ENCODE data around the gene CLDND2. TPM values are rescaled to one million over a fixed set of nuclear protein-coding genes. Genes with fewer than 3 reads are reported as not detected.
A peak's percentile ranks its signal among the peaks of the same experiment; 100 is the strongest.

CLDND2 gene
- total and polyA plus RNA-seq, 4 experiments from 2014 or later = 1.5 to 2.0 TPM; not detected in 2

GRCh38 chr19:51394050-51394836 is 25.4 kb upstream of the CLDND2 start:
- intact Hi-C loops (cut with micrococcal nuclease) = loop anchor here (1.0 to 2.0 kb wide), 3 partner anchors 27 to 55 kb away; no protein-coding TSS in a partner anchor
- H3K27ac ChIP-seq (ENCODE audit: low read depth, low read length) = peak overlapping the region; percentile 24
- Mint-ChIP-seq H3K36me3 (no peaks in the 10 kb centered on the region), H3K27ac (peak overlapping the region; percentile 88 to 95 (median 94)), H3K4me3 (peak overlapping the region; percentile 85 to 94 (median 90)), H3K4me1 (peaks cover 11 to 30% (median 20%) of the 10 kb centered on the region in 4 donors), H3K9me3 (peaks cover 0 to 1% (median 0%) of the 10 kb centered on the region in 8 donors), H3K27me3 (no peaks in the 10 kb centered on the region)
- H3K36me3 ChIP-seq (ENCODE audit: insufficient read depth, low read length) = no peaks in the 10 kb centered on the region
- CTCF ChIA-PET (ENCODE audit: partially characterized antibody) = interaction anchor here (0.9 to 2.8 kb wide), 8 partner anchors 20 to 56 kb away, joined by 3 to 7 read pairs (median 3); partner anchors contain the start of gene NKG7
- no peaks in the 10 kb centered on the region for H3K9me3 ChIP-seq (ENCODE audit: control insufficient read depth in 1 of 2, low read length in 2 of 2)
- H3K27me3 ChIP-seq (ENCODE audit: insufficient read depth, low read length) = no peaks in the 10 kb centered on the region
- DNase-seq = peak; percentile 88 to 92 (median 89)
- POLR2A ChIA-PET (ENCODE audit: partially characterized antibody) = interaction anchor here (0.6 to 1.8 kb wide), 5 partner anchors 26 to 262 kb away, joined by 3 to 15 read pairs (median 5); partner anchors contain the start of gene CLDND2
- peaks cover 13% of the 10 kb centered on the region for H3K4me1 ChIP-seq (ENCODE audit: insufficient read depth, low read length)
- peak overlapping the region; percentile 55 to 76 for H3K4me3 ChIP-seq (ENCODE audit: low read length in 2 of 2)

DNA sequence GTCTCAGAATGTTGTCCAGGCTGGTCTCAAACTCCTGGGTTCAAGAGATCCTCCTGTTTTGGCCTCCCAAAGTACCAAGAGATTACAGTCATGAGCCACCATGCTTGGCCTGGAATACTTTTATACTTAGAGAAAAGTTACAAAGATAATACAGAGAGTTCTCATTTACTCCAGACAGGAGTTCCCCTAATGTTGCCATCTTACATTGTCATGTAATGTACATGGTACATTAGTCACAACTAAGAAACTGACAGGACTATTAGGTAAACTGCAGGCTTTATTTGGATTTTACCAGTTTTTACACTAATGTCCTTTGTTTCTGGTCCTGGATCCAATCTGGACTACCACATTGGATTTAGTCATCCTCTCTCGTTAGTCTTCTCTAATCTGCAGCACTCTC is 23.9 kb upstream of the CLDND2 start:
- CTCF ChIA-PET (ENCODE audit: partially characterized antibody) = interaction anchor here (0.8 to 1.9 kb wide), 3 partner anchors 32 to 123 kb away, joined by 3 to 4 read pairs (median 3); no protein-coding TSS in a partner anchor
- peaks cover 13% of the 10 kb centered on the region for H3K4me1 ChIP-seq (ENCODE audit: insufficient read depth, low read length)

DNA sequence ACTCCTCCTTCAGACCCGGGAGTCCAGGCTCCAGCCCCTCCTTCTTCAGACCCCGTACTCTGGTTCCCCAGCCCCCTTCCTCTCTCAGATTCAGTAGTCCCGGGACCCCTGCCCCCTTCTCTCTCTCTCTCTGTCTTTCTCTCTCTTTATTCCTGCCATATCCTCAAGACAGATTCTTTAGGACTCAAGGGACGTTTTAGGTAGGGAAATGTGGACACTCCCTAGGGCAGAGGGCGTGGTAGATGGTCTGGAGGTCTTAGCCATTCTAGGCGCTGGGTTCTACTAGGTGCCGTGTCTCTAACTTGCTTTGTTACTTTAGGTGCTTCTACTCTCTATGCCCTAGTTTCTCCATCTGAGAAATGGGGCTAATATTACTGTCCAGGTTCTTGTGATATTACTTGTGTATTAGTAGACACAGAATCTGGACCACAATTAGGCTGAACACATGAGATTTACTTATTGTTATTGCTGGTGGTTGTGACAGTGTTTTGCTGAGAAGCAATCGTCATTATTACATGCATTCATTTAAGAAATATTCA is 22.3 kb upstream of the CLDND2 start:
- peaks cover 11 to 30% (median 19%) of the 10 kb centered on the region in 4 donors for H3K4me1 Mint-ChIP-seq
- POLR2A ChIA-PET (ENCODE audit: partially characterized antibody) = interaction anchor here (1.5 kb wide), 1 partner anchor 23 kb away, joined by 4 read pairs; no protein-coding TSS in a partner anchor
- no peaks in the 10 kb centered on the region for H3K36me3 ChIP-seq (ENCODE audit: insufficient read depth, low read length)
- intact Hi-C loops (cut with micrococcal nuclease) = no loop called here
- H3K9me3 Mint-ChIP-seq = peaks cover 0 to 1% (median 0%) of the 10 kb centered on the region in 8 donors
- peak overlapping the region in 1 of 8 donors; percentile 12 for H3K4me3 Mint-ChIP-seq
- peaks cover 13% of the 10 kb centered on the region for H3K4me1 ChIP-seq (ENCODE audit: insufficient read depth, low read length)
- H3K27ac ChIP-seq (ENCODE audit: low read depth, low read length) = no peak overlapping the region
- no peak overlapping the region for H3K4me3 ChIP-seq (ENCODE audit: low read length in 2 of 2)
- no peaks in the 10 kb centered on the region for H3K9me3 ChIP-seq (ENCODE audit: control insufficient read depth in 1 of 2, low read length in 2 of 2)
- H3K27ac Mint-ChIP-seq = peak overlapping the region in 2 of 7 donors; percentile 41 to 65
- H3K27me3 ChIP-seq (ENCODE audit: insufficient read depth, low read length) = no peaks in the 10 kb centered on the region
- no peak for DNase-seq
- no peaks in the 10 kb centered on the region for H3K36me3 Mint-ChIP-seq
- CTCF ChIA-PET (ENCODE audit: partially characterized antibody) = no interaction called here
- H3K27me3 Mint-ChIP-seq = no peaks in the 10 kb centered on the region

More for the DNA sequence above, 23.9 kb upstream of the CLDND2 start:
- Histone ChIP-seq H3K27ac (ENCODE audit: low read depth, low read length) (no peak overlapping the region), H3K4me3 (ENCODE audit: low read length in 2 of 2) (no peak overlapping the region), H3K27me3 (ENCODE audit: insufficient read depth, low read length) (no peaks in the 10 kb centered on the region), H3K36me3 (ENCODE audit: insufficient read depth, low read length) (no peaks in the 10 kb centered on the region), H3K9me3 (ENCODE audit: control insufficient read depth in 1 of 2, low read length in 2 of 2) (no peaks in the 10 kb centered on the region)
- Mint-ChIP-seq H3K36me3 (no peaks in the 10 kb centered on the region), H3K4me1 (peaks cover 11 to 30% (median 21%) of the 10 kb centered on the region in 4 donors), H3K4me3 (peak overlapping the region in 6 of 8 donors; percentile 1 to 67 (median 34)), H3K27ac (peak overlapping the region in 2 of 7 donors; percentile 53 to 68), H3K9me3 (peaks cover 0 to 1% (median 0%) of the 10 kb centered on the region in 8 donors), H3K27me3 (no peaks in the 10 kb centered on the region)
- no peak for DNase-seq
- POLR2A ChIA-PET (ENCODE audit: partially characterized antibody) = interaction anchor here (1.5 kb wide), 1 partner anchor 25 kb away, joined by 4 read pairs; no protein-coding TSS in a partner anchor
- intact Hi-C loops (cut with micrococcal nuclease) = no loop called here

GRCh38 chr19:51389143-51389542 is 20.3 kb upstream of the CLDND2 start:
- no peak for DNase-seq
- Mint-ChIP-seq H3K9me3 (peaks cover 0 to 1% (median 0%) of the 10 kb centered on the region in 8 donors), H3K4me1 (peaks cover 7 to 12% (median 10%) of the 10 kb centered on the region in 4 donors), H3K27ac (no peak overlapping the region), H3K4me3 (no peak overlapping the region), H3K27me3 (no peaks in the 10 kb centered on the region), H3K36me3 (no peaks in the 10 kb centered on the region)
- CTCF ChIA-PET (ENCODE audit: partially characterized antibody) = interaction anchor here (1.1 kb wide), 1 partner anchor 18 kb away, joined by 3 read pairs; no protein-coding TSS in a partner anchor
- POLR2A ChIA-PET (ENCODE audit: partially characterized antibody) = interaction anchor here (0.5 kb wide), 1 partner anchor 161 kb away, joined by 3 read pairs; no protein-coding TSS in a partner anchor
- H3K27me3 ChIP-seq (ENCODE audit: insufficient read depth, low read length) = no peaks in the 10 kb centered on the region
- intact Hi-C loops (cut with micrococcal nuclease) = no loop called here
- H3K4me1 ChIP-seq (ENCODE audit: insufficient read depth, low read length) = peaks cover 6% of the 10 kb centered on the region
- H3K27ac ChIP-seq (ENCODE audit: low read depth, low read length) = no peak overlapping the region
- no peaks in the 10 kb centered on the region for H3K9me3 ChIP-seq (ENCODE audit: control insufficient read depth in 1 of 2, low read length in 2 of 2)
- no peaks in the 10 kb centered on the region for H3K36me3 ChIP-seq (ENCODE audit: insufficient read depth, low read length)
- H3K4me3 ChIP-seq (ENCODE audit: low read length in 2 of 2) = no peak overlapping the region

DNA sequence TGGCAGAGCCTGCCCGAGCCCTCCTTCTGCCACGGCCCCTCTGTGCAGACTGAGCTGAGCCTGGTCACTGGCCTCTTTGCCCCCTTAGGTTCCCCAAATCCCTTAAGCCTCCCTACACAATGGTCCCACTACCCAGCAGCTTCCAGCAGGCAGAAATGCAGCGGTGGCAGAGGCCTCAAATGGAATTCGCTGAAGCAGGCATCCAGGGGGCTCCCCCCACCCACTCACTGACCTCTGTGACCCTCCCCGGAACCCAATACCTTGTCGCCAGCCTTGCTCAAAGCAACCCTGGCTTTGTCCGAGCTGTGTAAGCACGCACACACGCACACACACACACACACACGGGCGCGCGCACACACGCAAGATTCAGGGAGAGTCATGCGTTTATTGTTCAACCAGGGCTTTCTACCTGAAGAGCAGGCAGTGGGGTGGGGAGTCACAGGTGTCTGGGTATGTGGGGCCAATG is 19.2 kb upstream of the CLDND2 start, which contains the start of gene LIM2:
LIM2 (minus strand) TSS at position 51 of the 466 bp plus-strand sequence. CDS start 531 bp downstream, outside the sequence.
- POLR2A ChIA-PET (ENCODE audit: partially characterized antibody) = no interaction called here
- intact Hi-C loops (cut with micrococcal nuclease) = no loop called here
- CTCF ChIA-PET (ENCODE audit: partially characterized antibody) = interaction anchor here (0.9 to 1.6 kb wide), 3 partner anchors 10 to 33 kb away, joined by 3 to 4 read pairs (median 3); no protein-coding TSS in a partner anchor

DNA sequence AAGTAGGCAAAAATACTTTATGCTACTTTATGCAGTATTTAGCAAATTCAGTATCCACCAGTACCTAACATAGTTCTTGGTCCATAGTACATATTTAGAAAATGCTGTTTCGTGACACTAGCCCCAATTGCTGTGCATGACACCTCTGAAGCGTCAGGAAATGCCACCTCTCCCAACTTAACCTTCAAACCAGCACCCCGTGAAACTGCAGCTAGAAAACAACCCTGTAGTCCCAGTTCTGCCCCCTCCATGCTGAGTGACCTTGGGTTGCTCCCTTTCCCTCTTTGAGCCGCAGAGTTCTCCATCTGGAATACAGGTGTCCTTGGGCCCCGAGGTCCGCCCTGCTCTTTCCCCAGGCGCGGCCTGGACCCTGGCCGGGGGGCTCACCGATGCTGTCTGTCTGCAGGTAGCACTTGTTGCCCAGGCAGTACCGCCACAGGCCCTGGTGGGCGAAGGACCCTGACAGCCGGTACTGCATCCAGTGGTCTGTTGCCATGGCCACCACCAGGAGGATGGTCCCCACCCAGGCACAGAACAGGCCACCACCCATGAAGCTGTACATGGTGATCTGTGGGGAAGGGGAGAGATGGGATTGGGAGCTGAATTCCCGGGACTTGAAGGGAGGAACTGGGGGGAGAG is 18.2 kb upstream of the CLDND2 start:
- DNase-seq = no peak
- H3K4me1 ChIP-seq (ENCODE audit: insufficient read depth, low read length) = no peaks in the 10 kb centered on the region
- no peak overlapping the region for H3K27ac ChIP-seq (ENCODE audit: low read depth, low read length)
- H3K27me3 ChIP-seq (ENCODE audit: insufficient read depth, low read length) = no peaks in the 10 kb centered on the region
- Mint-ChIP-seq H3K27ac (peak overlapping the region in 2 of 7 donors; percentile 36 to 42), H3K4me3 (peak overlapping the region in 1 of 8 donors; percentile 4), H3K9me3 (peaks cover 0 to 1% (median 0%) of the 10 kb centered on the region in 8 donors), H3K27me3 (no peaks in the 10 kb centered on the region), H3K36me3 (no peaks in the 10 kb centered on the region), H3K4me1 (peaks cover 3 to 7% (median 5%) of the 10 kb centered on the region in 4 donors)
- intact Hi-C loops (cut with micrococcal nuclease) = no loop called here
- no peaks in the 10 kb centered on the region for H3K36me3 ChIP-seq (ENCODE audit: insufficient read depth, low read length)
- POLR2A ChIA-PET (ENCODE audit: partially characterized antibody) = no interaction called here
- no peak overlapping the region for H3K4me3 ChIP-seq (ENCODE audit: low read length in 2 of 2)
- H3K9me3 ChIP-seq (ENCODE audit: control insufficient read depth in 1 of 2, low read length in 2 of 2) = no peaks in the 10 kb centered on the region
- CTCF ChIA-PET (ENCODE audit: partially characterized antibody) = interaction anchor here (1.6 kb wide), 1 partner anchor 11 kb away, joined by 4 read pairs; no protein-coding TSS in a partner anchor

More for the DNA sequence above, 19.2 kb upstream of the CLDND2 start, which contains the start of gene LIM2:
- DNase-seq = no peak
- no peak within 1 kb of the TSS for H3K4me3 ChIP-seq (ENCODE audit: low read length in 2 of 2)
- no peaks in the 10 kb centered on the region for H3K9me3 ChIP-seq (ENCODE audit: control insufficient read depth in 1 of 2, low read length in 2 of 2)
- H3K27ac Mint-ChIP-seq = peak within 1 kb of the TSS in 3 of 7 donors; percentile 36 to 42 (median 36)
- H3K9me3 Mint-ChIP-seq = peaks cover 0 to 1% (median 0%) of the 10 kb centered on the region in 8 donors
- no peaks in the 10 kb centered on the region for H3K27me3 Mint-ChIP-seq
- H3K4me1 Mint-ChIP-seq = peaks cover 3 to 7% (median 5%) of the 10 kb centered on the region in 4 donors
- H3K4me3 Mint-ChIP-seq = peak within 1 kb of the TSS in 2 of 8 donors; percentile 4 to 39
- no peaks in the 10 kb centered on the region for H3K27me3 ChIP-seq (ENCODE audit: insufficient read depth, low read length)
- H3K36me3 ChIP-seq (ENCODE audit: insufficient read depth, low read length) = no peaks in the 10 kb centered on the region
- H3K36me3 Mint-ChIP-seq = no peaks in the 10 kb centered on the region
- no peaks in the 10 kb centered on the region for H3K4me1 ChIP-seq (ENCODE audit: insufficient read depth, low read length)
- no peak within 1 kb of the TSS for H3K27ac ChIP-seq (ENCODE audit: low read depth, low read length)

Measured in CD4-positive, alpha-beta memory T cell (primary cell).